ENCODE results near the gene UQCC5. TPM values are rescaled to one million over a fixed set of nuclear protein-coding genes. Genes with fewer than 3 reads are reported as not detected.

The UQCC5 gene
- total and polyA plus RNA-seq, 3 donors from 2014 or later = 23.0 to 37.0 (median 30.5) TPM

GRCh38 chr3:52544937-52545336, 8.5 kb downstream of the UQCC5 start:
- DNase-seq = no peak
- Histone ChIP-seq H3K27ac (no peak overlapping the region), H3K4me3 (no peak overlapping the region), H3K4me1 (peaks cover 4% of the 10 kb centered on the region), H3K9me3 (no peaks in the 10 kb centered on the region), H3K27me3 (no peaks in the 10 kb centered on the region), H3K36me3 (ENCODE audit: low read depth, missing control alignments) (no peaks in the 10 kb centered on the region)
- TF ChIP-seq POLR2A (IDR thresholded peaks at IDR 0.05) = no peak
- TF ChIP-seq, protein P1, sequence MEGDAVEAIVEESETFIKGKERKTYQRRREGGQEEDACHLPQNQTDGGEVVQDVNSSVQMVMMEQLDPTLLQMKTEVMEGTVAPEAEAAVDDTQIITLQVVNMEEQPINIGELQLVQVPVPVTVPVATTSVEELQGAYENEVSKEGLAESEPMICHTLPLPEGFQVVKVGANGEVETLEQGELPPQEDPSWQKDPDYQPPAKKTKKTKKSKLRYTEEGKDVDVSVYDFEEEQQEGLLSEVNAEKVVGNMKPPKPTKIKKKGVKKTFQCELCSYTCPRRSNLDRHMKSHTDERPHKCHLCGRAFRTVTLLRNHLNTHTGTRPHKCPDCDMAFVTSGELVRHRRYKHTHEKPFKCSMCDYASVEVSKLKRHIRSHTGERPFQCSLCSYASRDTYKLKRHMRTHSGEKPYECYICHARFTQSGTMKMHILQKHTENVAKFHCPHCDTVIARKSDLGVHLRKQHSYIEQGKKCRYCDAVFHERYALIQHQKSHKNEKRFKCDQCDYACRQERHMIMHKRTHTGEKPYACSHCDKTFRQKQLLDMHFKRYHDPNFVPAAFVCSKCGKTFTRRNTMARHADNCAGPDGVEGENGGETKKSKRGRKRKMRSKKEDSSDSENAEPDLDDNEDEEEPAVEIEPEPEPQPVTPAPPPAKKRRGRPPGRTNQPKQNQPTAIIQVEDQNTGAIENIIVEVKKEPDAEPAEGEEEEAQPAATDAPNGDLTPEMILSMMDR (IDR thresholded peaks at IDR 0.05) = no peak
- intact Hi-C loops (cut with DNase I; ENCODE audit: low total_unique reads) = no loop called here
- WGBS, 2 donors = 86% methylated on average over 4 of the region's 4 CpGs

GRCh38 chr3:52546111-52546901, 9.9 kb downstream of the UQCC5 start:
- no peak for TF ChIP-seq POLR2A (IDR thresholded peaks at IDR 0.05)
- TF ChIP-seq, protein P1 (IDR thresholded peaks at IDR 0.05) = no peak
- Histone ChIP-seq H3K36me3 (ENCODE audit: low read depth, missing control alignments) (no peaks in the 10 kb centered on the region), H3K4me1 (peaks cover 12% of the 10 kb centered on the region), H3K9me3 (no peaks in the 10 kb centered on the region), H3K27ac (no peak overlapping the region), H3K27me3 (no peaks in the 10 kb centered on the region), H3K4me3 (no peak overlapping the region)
- 77 to 78% methylated on average over 3 of the region's 3 CpGs for WGBS, 2 donors
- DNase-seq = no peak
- intact Hi-C loops (cut with DNase I; ENCODE audit: low total_unique reads) = no loop called here

GRCh38 chr3:52547143-52547542, 10.7 kb downstream of the UQCC5 start:
- Histone ChIP-seq H3K4me3 (no peak overlapping the region), H3K36me3 (ENCODE audit: low read depth, missing control alignments) (no peaks in the 10 kb centered on the region), H3K27me3 (no peaks in the 10 kb centered on the region), H3K27ac (no peak overlapping the region), H3K4me1 (peaks cover 17% of the 10 kb centered on the region), H3K9me3 (no peaks in the 10 kb centered on the region)
- 77 to 79% methylated on average over 2 of the region's 2 CpGs for WGBS, 2 donors
- DNase-seq = no peak
- TF ChIP-seq, protein P1 (IDR thresholded peaks at IDR 0.05) = no peak
- no peak for TF ChIP-seq POLR2A (IDR thresholded peaks at IDR 0.05)
- intact Hi-C loops (cut with DNase I; ENCODE audit: low total_unique reads) = no loop called here

- intact Hi-C loops (cut with DNase I; ENCODE audit: low total_unique reads) = no loop called here
- DNase-seq = peak; percentile 71
- Histone ChIP-seq H3K27ac (peak overlapping the region; percentile 38 to 55), H3K4me3 (no peak overlapping the region), H3K9me3 (no peaks in the 10 kb centered on the region), H3K36me3 (ENCODE audit: low read depth, missing control alignments) (no peaks in the 10 kb centered on the region), H3K27me3 (no peaks in the 10 kb centered on the region), H3K4me1 (peaks cover 28% of the 10 kb centered on the region)
- TF ChIP-seq POLR2A (IDR thresholded peaks at IDR 0.05) = no peak
- TF ChIP-seq, protein P1 (IDR thresholded peaks at IDR 0.05) = no peak
Measured at GRCh38 chr3:52551118-52551517, 14.7 kb downstream of the UQCC5 start.

DNA sequence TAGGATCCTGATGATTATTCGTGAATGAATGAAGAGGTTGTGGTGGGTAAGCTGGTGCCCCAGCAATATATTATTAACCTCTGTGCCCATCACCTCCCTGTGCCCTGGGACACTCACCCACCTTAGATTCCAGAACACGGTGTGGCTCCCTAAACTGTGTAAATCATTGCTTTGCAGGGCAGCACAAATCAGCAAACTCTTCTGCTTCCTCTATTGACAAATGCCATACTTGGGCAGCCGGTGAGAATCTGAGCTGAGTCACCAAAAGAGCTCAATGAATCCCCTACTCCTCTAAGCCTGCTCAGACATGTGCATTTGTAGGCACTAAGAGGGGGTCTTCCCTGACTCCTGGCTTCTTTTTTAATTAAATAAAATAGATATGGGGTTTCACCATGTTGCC, 15.7 kb downstream of the UQCC5 start:
- Histone ChIP-seq H3K36me3 (ENCODE audit: low read depth, missing control alignments) (no peaks in the 10 kb centered on the region), H3K4me3 (no peak overlapping the region), H3K4me1 (peaks cover 33% of the 10 kb centered on the region), H3K27me3 (no peaks in the 10 kb centered on the region), H3K27ac (peak overlapping the region in 1 of 2 donors; percentile 38), H3K9me3 (no peaks in the 10 kb centered on the region)
- intact Hi-C loops (cut with DNase I; ENCODE audit: low total_unique reads) = no loop called here
- 70 to 83% methylated on average over 3 of the region's 3 CpGs for WGBS, 2 donors
- TF ChIP-seq, protein P1 (IDR thresholded peaks at IDR 0.05) = no peak
- TF ChIP-seq POLR2A (IDR thresholded peaks at IDR 0.05) = no peak
- no peak for DNase-seq

Measured in testis (tissue), 3 donors.